ENCODE measurements around the gene FBLN7.

DNA sequence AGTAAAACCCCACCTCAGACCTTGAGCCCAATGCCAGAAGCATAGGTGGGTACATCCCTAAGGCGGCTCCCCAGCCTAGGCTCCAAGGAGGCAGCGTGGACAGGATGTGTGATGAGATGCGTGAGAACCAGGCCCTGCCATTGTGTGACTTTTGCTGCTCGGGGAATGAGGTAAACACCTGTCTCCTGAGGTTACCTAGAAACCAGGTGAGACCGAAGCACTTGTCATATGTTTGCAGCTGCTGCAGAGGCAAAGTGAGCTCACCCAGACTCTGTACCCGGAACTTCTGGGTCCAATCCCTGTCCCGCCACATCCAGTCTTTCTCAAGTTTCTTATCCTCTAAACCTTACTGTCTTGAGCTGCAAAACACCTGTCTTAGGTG, 3.4 kb downstream of the FBLN7 start:
- TF ChIP-seq EZH2 (IDR thresholded peaks at IDR 0.05; ENCODE audit: insufficient read depth, poor library complexity, severe bottlenecking) (no peak), EZH2phosphoT487 (IDR thresholded peaks at IDR 0.05; ENCODE audit: insufficient read depth, low read depth) (no peak)
